ENCODE measurements around the gene LIN37. TPM values are rescaled to one million over a fixed set of nuclear protein-coding genes. Genes with fewer than 3 reads are reported as not detected.

Gene LIN37
- total and polyA plus RNA-seq, 2 of the 13 experiments (the other 11 are each of a cell fraction or from before 2014, with no cell fraction given) = 6.3 to 8.7 TPM

- no peak for TF ChIP-seq HNF4G (IDR thresholded peaks at IDR 0.05; ENCODE audit: borderline replicate concordance, low read depth, low read length)
- TF ChIP-seq HNF4G (CRISPR knock-in tag; IDR thresholded peaks at IDR 0.05; ENCODE audit: borderline replicate concordance, low read depth) = no peak
- TF ChIP-seq CREM (IDR thresholded peaks at IDR 0.05) = no peak
- no peak for TF ChIP-seq CREM (CRISPR knock-in tag; IDR thresholded peaks at IDR 0.05)
- no peak for TF ChIP-seq ZNF776 (CRISPR knock-in tag; IDR thresholded peaks at IDR 0.05)
- TF ChIP-seq THRA (CRISPR knock-in tag; IDR thresholded peaks at IDR 0.05; ENCODE audit: borderline replicate concordance) = no peak
- no peak for TF ChIP-seq NKX3-1 (CRISPR knock-in tag; IDR thresholded peaks at IDR 0.05)
- no peak for TF ChIP-seq HOXA7 (CRISPR knock-in tag; IDR thresholded peaks at IDR 0.05)
- no peak for TF ChIP-seq SETDB1 (CRISPR knock-in tag; IDR thresholded peaks at IDR 0.05; ENCODE audit: borderline replicate concordance)
- no peak for TF ChIP-seq PRMT3 (CRISPR knock-in tag; IDR thresholded peaks at IDR 0.05; ENCODE audit: borderline replicate concordance, low read depth)
- no peak for TF ChIP-seq TBP (CRISPR knock-in tag; IDR thresholded peaks at IDR 0.05)
- TF ChIP-seq ZNF280D (CRISPR knock-in tag; IDR thresholded peaks at IDR 0.05) = 0 out of 2 replicates have a peak, but pooled peaks have one; percentile 37
- no peak for TF ChIP-seq ZNF282 (IDR thresholded peaks at IDR 0.05; ENCODE audit: partially characterized antibody)
- no peak for TF ChIP-seq MEIS2 (CRISPR knock-in tag; IDR thresholded peaks at IDR 0.05)
- no peak for TF ChIP-seq TFDP2 (CRISPR knock-in tag; IDR thresholded peaks at IDR 0.05)
- TF ChIP-seq KMT2B (CRISPR knock-in tag; IDR thresholded peaks at IDR 0.05) = no peak
These were observed 29.9 kb upstream of the LIN37 start (continued) for GRCh38 chr19:35718345-35719041.
